ACC112 (cell line): ENCODE data around the gene CRACR2B.

Experiments
- H2AFZ ChIP-seq: fragments of 200-600 bp; sonication (generic); one replicate; pipeline ENCODE4 v1.6.0; 2017; ENCODE audit warnings: antibody characterized with exemption, low read length; ENCODE audit not compliant: unreplicated experiment
- H3K27ac ChIP-seq: fragments of 200-600 bp; sonication (generic); 2 replicates; pipeline ENCODE4 v1.5.1; 2014; ENCODE audit warnings: low read depth, mild to moderate bottlenecking, antibody characterized with exemption, low read length, moderate library complexity
- H3K27me3 ChIP-seq: fragments of 200-600 bp; sonication (generic); 2 replicates; pipeline ENCODE4 v1.6.1; 2014; ENCODE audit warnings: mild to moderate bottlenecking, antibody characterized with exemption, low read length, moderate library complexity, mixed read lengths; ENCODE audit not compliant: insufficient read depth
- H3K36me3 ChIP-seq: fragments of 200-600 bp; sonication (generic); 2 replicates; pipeline ENCODE4 v1.6.1; 2016; ENCODE audit warnings: mild to moderate bottlenecking, antibody characterized with exemption, low read length, moderate library complexity, mixed read lengths; ENCODE audit not compliant: insufficient read depth
- H3K4me1 ChIP-seq: fragments of 200-600 bp; sonication (generic); one replicate; pipeline ENCODE4 v1.6.1; 2016; ENCODE audit warnings: low read length, mixed read lengths; ENCODE audit not compliant: insufficient read depth, unreplicated experiment, control insufficient read depth
- H3K4me3 ChIP-seq: fragments of 200-600 bp; sonication (generic); 2 replicates; pipeline ENCODE4 v1.5.1; 2014; ENCODE audit warnings: mild to moderate bottlenecking, low read depth, low read length
- H3K79me2 ChIP-seq: fragments of 200-600 bp; sonication (generic); one replicate; pipeline ENCODE4 v1.6.0; 2016; ENCODE audit warnings: low read length; ENCODE audit not compliant: control insufficient read depth, unreplicated experiment, insufficient read depth

Gene CRACR2B

DNA sequence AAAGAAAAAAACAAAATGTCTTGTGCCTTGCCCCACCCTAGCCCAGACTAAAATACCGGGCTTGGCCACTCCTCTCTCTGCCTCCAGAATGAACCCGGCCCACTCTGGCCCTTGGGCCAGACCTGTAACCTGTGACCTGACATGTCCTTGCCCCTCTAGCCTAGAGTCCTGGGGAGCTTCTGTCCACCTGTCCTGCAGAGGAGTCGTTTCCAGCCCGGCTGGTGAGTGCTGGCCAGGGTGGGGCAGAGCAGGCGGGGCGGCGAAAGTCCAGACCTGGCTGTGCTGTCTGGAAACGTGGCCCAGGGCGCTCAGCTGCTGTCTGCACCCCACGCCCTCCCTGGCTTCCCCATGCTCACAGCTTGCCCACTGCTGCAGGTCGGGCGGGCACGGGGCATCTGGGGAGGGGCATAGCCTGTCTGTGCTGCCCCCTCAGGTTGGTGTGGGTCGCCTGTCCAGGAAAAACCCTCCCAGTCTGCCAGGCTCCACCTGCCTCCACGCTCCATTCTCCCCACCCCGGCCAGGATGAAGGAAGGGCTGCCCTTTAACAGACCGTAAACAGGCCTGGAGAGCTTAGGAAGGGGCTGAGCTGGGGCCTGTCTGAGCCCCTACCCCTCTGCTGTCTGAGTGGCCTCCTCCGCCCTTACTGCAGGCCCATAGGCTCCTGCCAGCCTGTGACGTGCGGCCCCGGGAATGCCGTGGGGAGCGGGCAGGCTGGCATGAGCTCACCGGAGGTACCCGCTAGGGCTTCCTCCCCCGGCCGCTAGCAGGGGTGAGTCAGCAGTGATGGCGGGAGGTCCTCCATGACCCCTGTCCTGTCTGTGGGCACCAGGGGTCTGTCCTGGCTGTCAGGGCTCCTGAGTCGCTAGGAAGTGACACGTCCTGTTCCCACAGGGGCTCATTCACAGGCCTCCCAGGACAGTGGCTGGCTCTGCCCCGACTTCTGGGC lies 6.9 kb downstream of the CRACR2B start:
- Histone ChIP-seq H2AFZ (no peak overlapping the region), H3K4me1 (peaks cover 55% of the 10 kb centered on the region), H3K4me3 (peak overlapping the region; percentile 98), H3K79me2 (peaks cover 31% of the 10 kb centered on the region), H3K36me3 (peaks cover 8% of the 10 kb centered on the region; the same call in 1 of the 2 replicates), H3K27ac (peak overlapping the region; percentile 88), H3K27me3 (peaks cover 6% of the 10 kb centered on the region; the same call in 1 of the 2 replicates)

DNA sequence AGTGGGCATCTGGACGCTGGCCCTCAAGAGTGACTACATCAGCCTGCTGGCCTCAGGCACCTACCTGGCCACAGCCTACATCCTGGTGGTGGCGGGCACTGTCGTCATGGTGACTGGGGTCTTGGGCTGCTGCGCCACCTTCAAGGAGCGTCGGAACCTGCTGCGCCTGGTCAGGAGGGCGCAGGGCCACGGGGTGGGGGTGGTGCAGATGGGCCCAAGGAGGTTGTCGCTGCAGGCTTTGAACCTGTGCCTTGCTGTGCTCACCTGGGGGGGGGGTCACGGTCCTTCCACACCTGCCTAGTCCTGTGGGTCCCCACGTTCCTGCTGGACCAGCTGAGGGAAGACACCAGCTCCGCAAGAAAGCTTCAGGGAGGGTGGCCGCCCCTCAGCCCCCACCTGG lies 8.6 kb downstream of the CRACR2B start:
- Histone ChIP-seq H3K4me3 (no peak overlapping the region), H3K27me3 (no peaks in the 10 kb centered on the region), H2AFZ (no peak overlapping the region), H3K4me1 (peaks cover 55% of the 10 kb centered on the region), H3K79me2 (peaks cover 48% of the 10 kb centered on the region), H3K36me3 (peaks cover 17% of the 10 kb centered on the region; the same call in 1 of the 2 replicates), H3K27ac (no peak overlapping the region)

GRCh38 chr11:836700-837099 lies 9.0 kb downstream of the CRACR2B start:
- H3K4me3 ChIP-seq, result no peak overlapping the region
- H2AFZ ChIP-seq, result no peak overlapping the region
- H3K79me2 ChIP-seq, result peaks cover 52% of the 10 kb centered on the region
- no peaks in the 10 kb centered on the region for H3K27me3 ChIP-seq
- H3K27ac ChIP-seq, result no peak overlapping the region
- H3K4me1 ChIP-seq, result peaks cover 50% of the 10 kb centered on the region
- peaks cover 17% of the 10 kb centered on the region; the same call in 1 of the 2 replicates for H3K36me3 ChIP-seq

- Histone ChIP-seq H3K27me3 (no peaks in the 10 kb centered on the region), H3K36me3 (peaks cover 17% of the 10 kb centered on the region; the same call in 1 of the 2 replicates), H3K27ac (no peak overlapping the region), H3K4me3 (no peak overlapping the region), H2AFZ (no peak overlapping the region), H3K4me1 (peaks cover 43% of the 10 kb centered on the region), H3K79me2 (peaks cover 58% of the 10 kb centered on the region)
These were observed 9.7 kb downstream of the CRACR2B start for GRCh38 chr11:837189-837989.

GRCh38 chr11:837990-838307 lies 10.2 kb downstream of the CRACR2B start:
- Histone ChIP-seq H3K79me2 (peaks cover 58% of the 10 kb centered on the region), H3K27me3 (no peaks in the 10 kb centered on the region), H2AFZ (no peak overlapping the region), H3K36me3 (peaks cover 17% of the 10 kb centered on the region; the same call in 1 of the 2 replicates), H3K27ac (no peak overlapping the region), H3K4me3 (no peak overlapping the region), H3K4me1 (peaks cover 43% of the 10 kb centered on the region)

DNA sequence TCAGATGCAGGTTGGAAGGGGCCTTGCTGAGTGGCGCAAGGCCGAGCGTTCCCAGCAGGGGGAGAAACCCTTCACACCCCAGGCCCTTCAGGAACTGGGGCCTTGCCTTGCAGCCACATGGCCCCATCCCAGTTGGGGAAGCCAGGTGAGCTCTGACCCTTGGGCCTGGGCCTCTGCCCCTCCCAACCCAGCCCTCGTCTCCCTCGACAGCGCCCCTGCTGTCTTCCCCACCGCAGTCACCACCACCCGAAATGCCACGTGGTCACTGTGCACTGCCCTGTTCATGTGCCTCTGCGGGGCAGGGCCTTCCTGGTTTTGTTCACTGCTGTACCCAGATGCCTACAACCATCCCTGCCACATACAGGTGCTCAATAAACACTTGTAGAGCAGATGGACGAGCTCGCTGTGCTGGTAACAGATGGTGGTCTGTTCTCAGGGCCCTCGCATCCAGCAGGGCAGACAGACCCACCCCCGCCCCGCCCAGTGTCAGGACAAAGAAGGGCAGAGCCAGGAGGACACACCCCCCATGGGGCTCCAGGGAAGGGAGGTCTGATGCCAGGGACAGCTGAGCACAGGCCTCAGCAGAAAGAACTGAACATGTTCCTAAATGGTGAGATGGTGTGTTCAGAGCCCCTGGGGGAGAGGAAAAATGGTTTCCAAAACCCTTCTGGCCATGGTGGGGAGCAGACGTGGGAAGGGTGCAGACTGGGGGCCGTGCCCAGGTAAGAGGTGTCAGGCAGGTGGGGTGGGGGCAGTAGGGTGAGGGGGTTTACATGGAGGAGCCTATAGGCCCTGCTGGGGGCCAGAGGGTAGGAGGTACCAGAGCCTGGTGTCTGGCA lies 10.9 kb downstream of the CRACR2B start:
- Histone ChIP-seq H3K27ac (0 out of 2 replicates have a peak overlapping the region, but pooled peaks have one; percentile 14), H2AFZ (no peak overlapping the region), H3K27me3 (no peaks in the 10 kb centered on the region), H3K36me3 (peaks cover 17% of the 10 kb centered on the region; the same call in 1 of the 2 replicates), H3K79me2 (peaks cover 60% of the 10 kb centered on the region), H3K4me1 (peaks cover 43% of the 10 kb centered on the region), H3K4me3 (no peak overlapping the region)

DNA sequence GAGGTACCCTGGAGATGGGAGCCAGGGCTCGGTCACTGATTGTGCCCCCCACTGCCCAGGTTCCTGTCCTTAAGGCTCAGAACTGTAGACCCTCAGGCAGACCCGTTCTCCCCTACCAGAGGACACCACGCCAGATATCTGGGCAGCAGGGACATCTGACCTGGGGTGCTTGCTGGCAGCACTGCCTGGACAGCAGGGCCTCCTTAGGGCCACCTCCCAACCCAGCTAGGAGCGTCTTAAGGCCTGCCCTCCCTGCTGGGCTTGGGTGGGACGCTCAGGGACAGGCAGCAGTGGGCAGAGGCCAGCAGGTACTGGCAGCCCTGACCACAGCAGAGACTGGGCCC lies 11.5 kb downstream of the CRACR2B start:
- Histone ChIP-seq H3K4me1 (peaks cover 43% of the 10 kb centered on the region), H3K36me3 (peaks cover 17% of the 10 kb centered on the region; the same call in 1 of the 2 replicates), H3K27me3 (no peaks in the 10 kb centered on the region), H3K4me3 (no peak overlapping the region), H3K79me2 (peaks cover 57% of the 10 kb centered on the region), H2AFZ (no peak overlapping the region), H3K27ac (peak overlapping the region; percentile 32; the same call in 1 of the 2 replicates)

- Histone ChIP-seq H3K79me2 (peaks cover 59% of the 10 kb centered on the region), H3K36me3 (peaks cover 17% of the 10 kb centered on the region; the same call in 1 of the 2 replicates)
These were observed 12.3 kb downstream of the CRACR2B start for GRCh38 chr11:839875-840617.

DNA sequence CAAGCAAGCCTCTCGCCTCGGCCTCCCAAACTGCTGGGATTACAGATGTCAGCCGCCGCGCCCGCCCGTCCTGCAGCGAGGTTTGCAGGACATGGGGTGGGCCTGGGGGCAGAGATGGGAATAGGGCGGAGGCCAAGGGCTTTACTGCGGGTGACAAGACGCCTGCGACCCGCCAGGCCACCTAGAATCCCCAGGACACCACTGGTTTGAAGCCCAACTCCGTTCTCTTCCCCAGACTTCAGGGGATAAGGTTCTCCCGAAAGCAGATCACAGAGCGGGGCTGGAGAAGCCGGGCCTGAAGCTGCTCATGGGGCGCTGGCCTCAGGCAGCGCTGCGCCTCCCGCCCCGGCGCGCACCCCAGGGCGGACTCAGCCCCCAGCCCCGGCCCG lies 14.3 kb downstream of the CRACR2B start:
- H2AFZ ChIP-seq, result no peak overlapping the region
- H3K4me1 ChIP-seq, result peaks cover 53% of the 10 kb centered on the region
- peaks cover 66% of the 10 kb centered on the region for H3K79me2 ChIP-seq
- peak overlapping the region; percentile 88 for H3K4me3 ChIP-seq
- peak overlapping the region; percentile 93 for H3K27ac ChIP-seq
- H3K27me3 ChIP-seq, result no peaks in the 10 kb centered on the region
- peaks cover 14% of the 10 kb centered on the region; the same call in 1 of the 2 replicates for H3K36me3 ChIP-seq

More at GRCh38 chr11:839875-840617, 12.3 kb downstream of the CRACR2B start:
- Histone ChIP-seq H3K4me3 (peak overlapping the region; percentile 88), H3K4me1 (peaks cover 37% of the 10 kb centered on the region), H3K27ac (peak overlapping the region; percentile 32), H2AFZ (no peak overlapping the region), H3K27me3 (no peaks in the 10 kb centered on the region)
